Measurements from ENCODE around the gene EHD4.

Gene EHD4

GRCh38 chr15:41994772-41995475 is 22.6 kb upstream of the EHD4 start:
- DNase-seq, result no peak

GRCh38 chr15:41994171-41994650 is 21.9 kb upstream of the EHD4 start:
- DNase-seq, result no peak

- no peak for DNase-seq
These were observed 21.3 kb upstream of the EHD4 start for GRCh38 chr15:41993472-41994170.

- DNase-seq, result no peak
These were observed 20.4 kb upstream of the EHD4 start for GRCh38 chr15:41992803-41993190.

GRCh38 chr15:41992151-41992802 is 19.9 kb upstream of the EHD4 start:
- no peak for DNase-seq

GRCh38 chr15:41990691-41991090 is 18.3 kb upstream of the EHD4 start:
- no peak for DNase-seq

- no peak for DNase-seq
These were observed 17.9 kb upstream of the EHD4 start for GRCh38 chr15:41990243-41990605.

- DNase-seq, result peak in 51 of 56 donors; percentile 6 to 90 (median 61)
These were observed 17.4 kb upstream of the EHD4 start for GRCh38 chr15:41989573-41990242.

GRCh38 chr15:41988896-41989572 is 16.7 kb upstream of the EHD4 start:
- DNase-seq, result no peak

- no peak for DNase-seq
These were observed 15.5 kb upstream of the EHD4 start for GRCh38 chr15:41987925-41988275.

GRCh38 chr15:41987246-41987924 is 15.0 kb upstream of the EHD4 start:
- no peak for DNase-seq

GRCh38 chr15:41985236-41986160 is 13.1 kb upstream of the EHD4 start:
- DNase-seq, result no peak

GRCh38 chr15:41984622-41985021 is 12.3 kb upstream of the EHD4 start:
- DNase-seq, result no peak

GRCh38 chr15:41983621-41984571 is 11.5 kb upstream of the EHD4 start:
- no peak for DNase-seq

GRCh38 chr15:41983221-41983620 is 10.9 kb upstream of the EHD4 start:
- no peak for DNase-seq

- no peak for DNase-seq
These were observed 10.0 kb upstream of the EHD4 start for GRCh38 chr15:41982133-41982930.

GRCh38 chr15:41981371-41982132 is 9.2 kb upstream of the EHD4 start:
- no peak for DNase-seq
